SK-N-SH (cell line): Measurements from ENCODE around the gene DIAPH1. TPM values are rescaled to one million over a fixed set of nuclear protein-coding genes. Genes with fewer than 3 reads are reported as not detected.
A peak's percentile ranks its signal among the peaks of the same experiment; 100 is the strongest.

Source experiments
- CTCF ChIA-PET: fragments of 300-600, 350-600 bp; formaldehyde crosslinking; extraction: SDS; loops from one replicate; lab custom pipeline; 2021; lab: Yijun Ruan, JAX
- POLR2A ChIA-PET: fragments of 350-600 bp; sonication (Branson Sonifier 250); formaldehyde crosslinking; extraction: SDS; loops from one replicate; lab custom pipeline; 2020; ENCODE audit warnings: antibody characterized with exemption, inconsistent platforms; lab: Yijun Ruan, JAX
- DNase-seq: peaks from one replicate; pipeline ENCODE4 v3.0.0; 2012
- H2AFZ ChIP-seq: fragments of 200-600 bp; sonication (generic); 2 replicates; pipeline ENCODE4 v1.8.1; 2016; ENCODE audit warnings: antibody characterized with exemption, mild to moderate bottlenecking, low read depth
- H3F3A ChIP-seq: fragments of 200-600 bp; sonication (generic); replicated peaks from 2 replicates; pipeline ENCODE3; 2016; ENCODE audit warnings: antibody characterized with exemption, mild to moderate bottlenecking; ENCODE audit not compliant: insufficient read depth
- H3K27ac ChIP-seq, 2 experiments: fragments of 200-500 bp in 1 of 2; fragments of 200-600 bp in 1 of 2; sonication (Bioruptor generic) in 1 of 2; sonication (generic), shearing (Covaris generic) in 1 of 2; 2 replicates each; pipeline versions ENCODE4 v1.5.1 to v1.6.1; 2014 to 2016; ENCODE audit warnings: low read depth in 2 of 2, inconsistent platforms in 1 of 2, low read length in 1 of 2, mild to moderate bottlenecking in 1 of 2, mixed read lengths in 1 of 2
- H3K27me3 ChIP-seq: fragments of 200-600 bp; sonication (generic), shearing (Covaris generic); 2 replicates; pipeline ENCODE4 v1.6.1; 2016; ENCODE audit warnings: mixed run types; ENCODE audit not compliant: insufficient read depth
- H3K36me3 ChIP-seq, 2 experiments: fragments of 200-500 bp in 1 of 2; fragments of 200-600 bp in 1 of 2; sonication (Bioruptor generic) in 1 of 2; sonication (generic) in 1 of 2; replicated peaks in 1 of 2; 2 replicates each; pipeline versions ENCODE3 to v1.5.1; 2014 to 2016; ENCODE audit warnings: low read length in 1 of 2, mild to moderate bottlenecking in 1 of 2; ENCODE audit not compliant: insufficient read depth in 2 of 2, control insufficient read depth in 1 of 2
- H3K4me1 ChIP-seq, 2 experiments: fragments of 200-500 bp in 1 of 2; fragments of 200-600 bp in 1 of 2; sonication (Bioruptor generic) in 1 of 2; sonication (generic), shearing (Covaris generic) in 1 of 2; 2 replicates each; pipeline versions ENCODE4 v1.5.1 to v1.6.1; 2014 to 2016; ENCODE audit warnings: low read depth in 1 of 2, low read length in 1 of 2, mixed run types in 1 of 2; ENCODE audit not compliant: insufficient read depth in 2 of 2, control insufficient read depth in 1 of 2
- H3K4me2 ChIP-seq: fragments of 200-600 bp; sonication (generic), shearing (Covaris generic); 2 replicates; pipeline ENCODE4 v1.6.1; 2017; ENCODE audit warnings: mixed run types
- H3K4me3 ChIP-seq, 2 experiments: fragments of 200-500 bp in 1 of 2; fragments of 200-600 bp in 1 of 2; sonication (Bioruptor generic) in 1 of 2; sonication (generic), shearing (Covaris generic) in 1 of 2; 2 replicates each; pipeline versions ENCODE4 v1.5.1 to v1.8.1; 2014 to 2016; ENCODE audit warnings: low read depth in 2 of 2, inconsistent platforms in 1 of 2, low read length in 1 of 2, mild to moderate bottlenecking in 1 of 2, mixed read lengths in 1 of 2, moderate library complexity in 1 of 2
- H3K79me2 ChIP-seq: fragments of 200-600 bp; sonication (generic); 2 replicates; pipeline ENCODE4 v1.8.1; 2017; ENCODE audit warnings: mild to moderate bottlenecking; ENCODE audit not compliant: insufficient read depth
- H3K9ac ChIP-seq: fragments of 200-600 bp; sonication (generic); 2 replicates; pipeline ENCODE4 v1.6.1; 2017; ENCODE audit warnings: mixed run types
- H3K9me2 ChIP-seq: fragments of 200-600 bp; sonication (generic); 2 replicates; pipeline ENCODE4 v1.6.1; 2017; ENCODE audit warnings: mixed run types
- H3K9me3 ChIP-seq: fragments of 200-600 bp; sonication (generic); 2 replicates; pipeline ENCODE4 v1.6.1; 2017; ENCODE audit warnings: mixed run types, mild to moderate bottlenecking, moderate library complexity
- H4K20me1 ChIP-seq: fragments of 200-600 bp; sonication (generic); 2 replicates; pipeline ENCODE4 v1.6.1; 2017; ENCODE audit warnings: mild to moderate bottlenecking, mixed run types; ENCODE audit not compliant: insufficient read depth
- FOXJ3 ChIP-seq: sonication (generic); formaldehyde crosslinking; IDR thresholded peaks from 2 replicates; pipeline ENCODE4 v1.5.1; 2020; ENCODE audit warnings: mild to moderate bottlenecking, missing genetic modification reagents
- FOXM1 ChIP-seq: IDR thresholded peaks from 2 replicates; pipeline ENCODE4 v1.4.0; 2012; ENCODE audit warnings: low read depth, mild to moderate bottlenecking
- GATA2 ChIP-seq: sonication (generic); formaldehyde crosslinking; IDR thresholded peaks from 2 replicates; pipeline ENCODE4 v1.5.0; 2020; ENCODE audit warnings: mild to moderate bottlenecking, missing genetic modification reagents
- MEF2A ChIP-seq: IDR thresholded peaks from 2 replicates; pipeline ENCODE4 v1.4.0; 2012; ENCODE audit warnings: low read depth, borderline replicate concordance
- RAD21 ChIP-seq: IDR thresholded peaks from 2 replicates; pipeline ENCODE4 v1.6.1; 2012; ENCODE audit warnings: mild to moderate bottlenecking, low read length
- SMC3 ChIP-seq: IDR thresholded peaks from 2 replicates; pipeline ENCODE4 v1.6.1; 2012; ENCODE audit warnings: low read depth, low read length, improper control_type of control experiment
- TAF1 ChIP-seq: IDR thresholded peaks from 2 replicates; pipeline ENCODE4 v1.6.1; 2012; ENCODE audit warnings: low read depth, mild to moderate bottlenecking, low read length, moderate library complexity, borderline replicate concordance
- YY1 ChIP-seq: IDR thresholded peaks from 2 replicates; pipeline ENCODE4 v1.4.0; 2012; ENCODE audit warnings: low read depth, mild to moderate bottlenecking
- WGBS: methylation state at CpG from one replicate; pipeline ENCODE4 v1.1.6; 2017; ENCODE audit warnings: low lambda C conversion rate; 5-methylcytosine and 5-hydroxymethylcytosine counted together
- polyA plus RNA-seq, 3 experiments: library from polyadenylated mRNA; depleted of rRNA; stranded (reverse); fragments of >200 nt; gene quantifications; 2 replicates each; pipeline ENCODE4 v1.2.3, GENCODE V29; 2012
- TF ChIP-seq, protein P1 (sequence below): fragments of 200-600 bp; sonication (generic); IDR thresholded peaks from 2 replicates; pipeline ENCODE4 v1.6.1; 2017; ENCODE audit warnings: antibody characterized with exemption, mild to moderate bottlenecking, moderate library complexity
- TF ChIP-seq, protein P2 (sequence below): fragments of 150-350 bp; IDR thresholded peaks from 2 replicates; pipeline ENCODE4 v1.6.1; 2017; ENCODE audit warnings: antibody characterized with exemption, low read length, low read depth, borderline replicate concordance
- TF ChIP-seq, protein P3 (sequence below): IDR thresholded peaks from 2 replicates; pipeline ENCODE4 v1.4.0; 2012; ENCODE audit warnings: low read depth, borderline replicate concordance

Gene DIAPH1
- polyA plus RNA-seq, 1 of the 3 experiments (the other 2 are of a cell fraction), result 30.4 TPM

DNA sequence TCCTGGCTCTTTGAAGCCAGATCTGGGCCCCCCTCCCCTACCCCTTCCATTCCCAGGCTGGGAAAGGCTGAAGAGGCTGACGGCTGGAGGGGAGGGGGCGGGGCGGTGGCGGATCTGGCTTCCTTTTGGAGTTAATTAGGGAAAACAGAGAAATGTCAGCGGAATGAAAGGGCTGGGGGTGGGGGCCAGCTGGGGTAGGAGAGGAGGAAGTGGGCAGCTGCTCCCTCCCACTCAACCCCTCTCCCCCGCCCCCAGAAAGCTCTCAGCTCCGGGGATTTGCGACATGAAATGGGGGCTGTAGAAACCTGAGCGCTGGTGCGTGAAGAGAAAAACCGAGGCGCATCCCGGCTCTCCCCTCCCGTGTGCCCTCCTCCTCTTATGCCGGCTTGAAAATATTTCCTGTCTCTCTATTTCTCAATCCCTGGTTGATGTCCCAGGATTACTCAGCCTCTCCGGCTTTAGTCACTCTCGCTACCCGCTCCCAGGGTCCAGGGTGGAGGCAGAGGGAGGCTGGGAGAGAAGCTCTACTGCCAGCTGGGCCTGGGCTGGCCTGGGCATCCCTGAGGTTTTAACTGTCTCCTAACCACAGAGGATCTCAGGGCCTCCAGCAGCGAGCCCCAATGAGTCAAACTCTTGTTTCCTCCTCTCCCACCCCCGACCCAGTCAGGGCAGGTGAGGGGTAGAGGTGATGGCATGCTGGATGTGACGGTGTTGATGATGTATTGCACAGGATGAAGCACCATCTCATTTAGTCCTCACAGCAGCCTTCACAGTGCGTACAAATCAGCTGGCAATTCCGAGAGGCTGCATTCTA lies 109.8 kb downstream of the DIAPH1 start (continued):
- TF ChIP-seq, protein P1, sequence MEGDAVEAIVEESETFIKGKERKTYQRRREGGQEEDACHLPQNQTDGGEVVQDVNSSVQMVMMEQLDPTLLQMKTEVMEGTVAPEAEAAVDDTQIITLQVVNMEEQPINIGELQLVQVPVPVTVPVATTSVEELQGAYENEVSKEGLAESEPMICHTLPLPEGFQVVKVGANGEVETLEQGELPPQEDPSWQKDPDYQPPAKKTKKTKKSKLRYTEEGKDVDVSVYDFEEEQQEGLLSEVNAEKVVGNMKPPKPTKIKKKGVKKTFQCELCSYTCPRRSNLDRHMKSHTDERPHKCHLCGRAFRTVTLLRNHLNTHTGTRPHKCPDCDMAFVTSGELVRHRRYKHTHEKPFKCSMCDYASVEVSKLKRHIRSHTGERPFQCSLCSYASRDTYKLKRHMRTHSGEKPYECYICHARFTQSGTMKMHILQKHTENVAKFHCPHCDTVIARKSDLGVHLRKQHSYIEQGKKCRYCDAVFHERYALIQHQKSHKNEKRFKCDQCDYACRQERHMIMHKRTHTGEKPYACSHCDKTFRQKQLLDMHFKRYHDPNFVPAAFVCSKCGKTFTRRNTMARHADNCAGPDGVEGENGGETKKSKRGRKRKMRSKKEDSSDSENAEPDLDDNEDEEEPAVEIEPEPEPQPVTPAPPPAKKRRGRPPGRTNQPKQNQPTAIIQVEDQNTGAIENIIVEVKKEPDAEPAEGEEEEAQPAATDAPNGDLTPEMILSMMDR, result no peak
- TF ChIP-seq SMC3, result 0 out of 2 replicates have a peak, but pooled peaks have one; percentile 2
- TF ChIP-seq, protein P2, sequence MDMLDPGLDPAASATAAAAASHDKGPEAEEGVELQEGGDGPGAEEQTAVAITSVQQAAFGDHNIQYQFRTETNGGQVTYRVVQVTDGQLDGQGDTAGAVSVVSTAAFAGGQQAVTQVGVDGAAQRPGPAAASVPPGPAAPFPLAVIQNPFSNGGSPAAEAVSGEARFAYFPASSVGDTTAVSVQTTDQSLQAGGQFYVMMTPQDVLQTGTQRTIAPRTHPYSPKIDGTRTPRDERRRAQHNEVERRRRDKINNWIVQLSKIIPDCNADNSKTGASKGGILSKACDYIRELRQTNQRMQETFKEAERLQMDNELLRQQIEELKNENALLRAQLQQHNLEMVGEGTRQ, result no peak
- TF ChIP-seq RAD21, result no peak
- no peak; the same call in 1 of the 2 replicates for TF ChIP-seq YY1
- TF ChIP-seq FOXJ3 (CRISPR knock-in tag), result no peak
- TF ChIP-seq, protein P3, sequence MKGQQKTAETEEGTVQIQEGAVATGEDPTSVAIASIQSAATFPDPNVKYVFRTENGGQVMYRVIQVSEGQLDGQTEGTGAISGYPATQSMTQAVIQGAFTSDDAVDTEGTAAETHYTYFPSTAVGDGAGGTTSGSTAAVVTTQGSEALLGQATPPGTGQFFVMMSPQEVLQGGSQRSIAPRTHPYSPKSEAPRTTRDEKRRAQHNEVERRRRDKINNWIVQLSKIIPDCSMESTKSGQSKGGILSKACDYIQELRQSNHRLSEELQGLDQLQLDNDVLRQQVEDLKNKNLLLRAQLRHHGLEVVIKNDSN, result no peak
- TF ChIP-seq FOXM1, result no peak
- TF ChIP-seq GATA2 (CRISPR knock-in tag), result no peak

DNA sequence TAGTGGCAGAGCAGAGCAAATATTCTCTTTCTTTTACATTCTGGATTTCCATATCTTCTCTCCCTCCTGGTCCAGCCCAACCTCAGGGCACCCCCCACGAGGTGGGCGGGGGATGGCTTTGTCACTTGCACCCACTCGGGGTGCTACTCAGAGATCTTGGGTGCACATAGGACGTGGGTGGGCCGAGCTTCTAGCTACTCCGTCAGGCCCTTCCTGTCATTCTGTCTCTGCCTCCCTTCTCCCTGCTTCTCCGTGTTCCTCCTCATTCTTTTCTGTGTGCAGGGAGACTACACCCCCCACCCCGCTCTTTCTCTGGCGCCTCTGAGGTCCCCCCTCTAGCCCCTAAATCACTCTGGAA lies 110.4 kb downstream of the DIAPH1 start:
- H3K36me3 ChIP-seq, result peaks cover 28 to 58% of the 10 kb centered on the region in 2 experiments
- no peaks in the 10 kb centered on the region for H4K20me1 ChIP-seq
- no peak for TF ChIP-seq MEF2A
- no peak for TF ChIP-seq FOXM1
- no peak for TF ChIP-seq TAF1
- CTCF ChIA-PET, result interaction anchor here (1.2 to 8.5 kb wide), 10 partner anchors 10 to 125 kb away, joined by 3 to 75 read pairs (median 8); partner anchors contain the start of genes PCDHGA7, PCDHGB7, PCDHGC3 and PCDHGC4
- H3K4me2 ChIP-seq, result peak overlapping the region; percentile 82
- 14% methylated on average over 9 of the region's 9 CpGs for WGBS
- no peaks in the 10 kb centered on the region for H3K9me2 ChIP-seq
- peak overlapping the region; percentile 10; the same call in 1 of the 2 replicates for H2AFZ ChIP-seq
- H3K27me3 ChIP-seq, result no peaks in the 10 kb centered on the region
- H3K79me2 ChIP-seq, result peaks cover 19% of the 10 kb centered on the region
- DNase-seq, result no peak
- peak overlapping the region; percentile 98 to 99 for H3K27ac ChIP-seq
- H3K9ac ChIP-seq, result peak overlapping the region; percentile 84
- no peaks in the 10 kb centered on the region for H3K9me3 ChIP-seq
- peak overlapping the region; percentile 19 to 57 for H3K4me3 ChIP-seq
- POLR2A ChIA-PET, result interaction anchor here (0.5 to 2.5 kb wide), 4 partner anchors 10 to 703 kb away, joined by 3 to 13 read pairs (median 4); no protein-coding TSS in a partner anchor
- peaks cover 49 to 50% of the 10 kb centered on the region in 2 experiments for H3K4me1 ChIP-seq
- H3F3A ChIP-seq, result peaks cover 54% of the 10 kb centered on the region
